GM18519 (cell line): ENCODE results near the gene ATP4A.

Experiments
- ATAC-seq: cut with Tn5 transposase; IDR thresholded peaks from one replicate; pipeline ENCODE4 v1.9.1; 2021; ENCODE audit warnings: mild to moderate bottlenecking, moderate library complexity; ENCODE audit not compliant: unreplicated experiment, low FRiP score

The ATP4A gene

GRCh38 chr19:35566738-35567137 lies 3.3 kb upstream of the ATP4A start:
- no peak for ATAC-seq

GRCh38 chr19:35565016-35565856 lies 1.8 kb upstream of the ATP4A start:
- ATAC-seq: no peak

- no peak for ATAC-seq
These were observed 682 bp downstream of the ATP4A start for GRCh38 chr19:35562776-35563175.

- ATAC-seq: no peak
These were observed 1.1 kb downstream of the ATP4A start for GRCh38 chr19:35562336-35562735.

GRCh38 chr19:35561436-35561835 lies 2.0 kb downstream of the ATP4A start:
- no peak for ATAC-seq

- ATAC-seq: no peak
These were observed 2.8 kb downstream of the ATP4A start for GRCh38 chr19:35560677-35561076.

GRCh38 chr19:35560271-35560670 lies 3.2 kb downstream of the ATP4A start:
- ATAC-seq: no peak

- ATAC-seq: no peak
These were observed 3.7 kb downstream of the ATP4A start for GRCh38 chr19:35559781-35560180.

- ATAC-seq: no peak
These were observed 4.2 kb downstream of the ATP4A start for GRCh38 chr19:35559281-35559659.

GRCh38 chr19:35558400-35559280 lies 4.8 kb downstream of the ATP4A start:
- ATAC-seq: no peak

GRCh38 chr19:35557539-35558399 lies 5.7 kb downstream of the ATP4A start:
- no peak for ATAC-seq

- no peak for ATAC-seq
These were observed 6.5 kb downstream of the ATP4A start for GRCh38 chr19:35556846-35557538.

GRCh38 chr19:35556025-35556590 lies 7.3 kb downstream of the ATP4A start:
- ATAC-seq: no peak

GRCh38 chr19:35555301-35556005 lies 8.0 kb downstream of the ATP4A start:
- ATAC-seq: no peak

- ATAC-seq: no peak
These were observed 9.4 kb downstream of the ATP4A start for GRCh38 chr19:35554076-35554475.

GRCh38 chr19:35553385-35554000 lies 10.0 kb downstream of the ATP4A start:
- ATAC-seq: no peak

- no peak for ATAC-seq
These were observed 10.7 kb downstream of the ATP4A start for GRCh38 chr19:35552534-35553384.
